Spleen (tissue), 11 donors: ENCODE data around the gene SPATS2L. TPM values are rescaled to one million over a fixed set of nuclear protein-coding genes. Genes with fewer than 3 reads are reported as not detected.

Experiments used
- DNase-seq: peaks from one replicate; pipeline ENCODE4 v3.0.0-alpha.2; 2020
- H3K27ac ChIP-seq, 8 donors: fragments of 200-600 bp; sonication (generic) in 7 of 8; 1 replicate in 4 of 8; 2 replicates in 4 of 8; pipeline versions ENCODE4 v1.5.0 to v1.8.0; 2016 to 2021; ENCODE audit warnings: inconsistent platforms in 4 of 8, mild to moderate bottlenecking in 4 of 8, moderate library complexity in 1 of 8
- H3K27me3 ChIP-seq, 7 donors: fragments of 200-600 bp; sonication (generic) in 6 of 7; replicated peaks in 1 of 7; 1 replicate in 4 of 7; 2 replicates in 3 of 7; pipeline versions ENCODE4 v1.5.0 to v1.8.0; 2016 to 2021; ENCODE audit warnings: inconsistent platforms in 3 of 7, mild to moderate bottlenecking in 1 of 7
- H3K36me3 ChIP-seq, 6 donors: fragments of 200-600 bp; sonication (generic) in 5 of 6; 1 replicate in 4 of 6; 2 replicates in 2 of 6; pipeline versions ENCODE4 v1.5.0 to v1.8.0; 2016 to 2021; ENCODE audit warnings: inconsistent platforms in 2 of 6
- H3K4me1 ChIP-seq, 6 donors: fragments of 200-600 bp; sonication (generic) in 5 of 6; 1 replicate in 3 of 6; 2 replicates in 3 of 6; pipeline versions ENCODE4 v1.5.0 to v1.8.0; 2016 to 2021; ENCODE audit warnings: inconsistent platforms in 3 of 6
- H3K4me3 ChIP-seq, 8 donors: fragments of 200-600 bp; sonication (generic) in 7 of 8; 1 replicate in 4 of 8; 2 replicates in 4 of 8; pipeline versions ENCODE4 v1.5.0 to v1.8.0; 2016 to 2021; ENCODE audit warnings: inconsistent platforms in 4 of 8, mild to moderate bottlenecking in 4 of 8, moderate library complexity in 2 of 8
- H3K9me3 ChIP-seq, 8 donors: fragments of 200-600 bp; sonication (generic) in 7 of 8; 1 replicate in 4 of 8; 2 replicates in 4 of 8; pipeline versions ENCODE4 v1.5.0 to v1.8.0; 2016 to 2021; ENCODE audit warnings: inconsistent platforms in 4 of 8
- CTCF ChIP-seq, 11 experiments: fragments of 200-600 bp in 7 of 11; fragments of 450-650 bp in 4 of 11; sonication (generic) in 4 of 11; IDR thresholded peaks in 8 of 11; conservative IDR thresholded peaks in 3 of 11; 1 replicate in 7 of 11; 2 replicates in 4 of 11; pipeline versions ENCODE4 v1.4.0 to v1.8.0; 2016 to 2021; ENCODE audit warnings: antibody characterized with exemption in 11 of 11, inconsistent platforms in 4 of 11, mild to moderate bottlenecking in 1 of 11
- POLR2A ChIP-seq, 3 donors: fragments of 450-650 bp; IDR thresholded peaks; one replicate each; pipeline ENCODE4 v1.5.1; 2017; ENCODE audit warnings: antibody characterized with exemption in 3 of 3, mild to moderate bottlenecking in 1 of 3
- POLR2AphosphoS5 ChIP-seq, 3 donors: sonication (generic); formaldehyde crosslinking; IDR thresholded peaks; one replicate each; pipeline ENCODE4 v1.5.1; 2017; ENCODE audit warnings: antibody characterized with exemption in 3 of 3
- WGBS, 5 donors: extraction: QIAGEN DNeasy Blood & Tissue Kit in 3 of 5; methylation state at CpG; one replicate each; pipeline versions ENCODE4 v1.1.5 to v1.1.7; 2013 to 2018; 5-methylcytosine and 5-hydroxymethylcytosine counted together
- intact Hi-C: fragments of 100-400 bp; cut with DNase I; formaldehyde crosslinking; loops from one replicate; pipeline ENCODE4 v1.15.0; 2023; ENCODE audit warnings: low total_unique reads
- polyA plus RNA-seq, 3 donors: library from polyadenylated mRNA; stranded (reverse); fragments of 200-250 nt; gene quantifications; one replicate each; pipeline ENCODE4 v1.2.1, GENCODE V29; 2013
- total RNA-seq, 7 donors: library from RNA; depleted of rRNA in 3 of 7; stranded (reverse); fragments of >200 nt in 3 of 7; fragmentation: NEBNext Ultra II Directional in 4 of 7; extraction: Animal tissue kit (Norgen Biotek cat#: 25700) in 4 of 7; gene quantifications; one replicate each; pipeline versions ENCODE4 v1.1.0 to v1.2.1, GENCODE V29; 2016 to 2021
- donor health status: healthy with polysubstance abuse.
- donor health status: DM: no; HTN: no; CAD: no; lungs with moderate emphysema.
- donor health status: DM: no; HTN: no; CAD: no.
- donor health status: Bipolar disorder and iron deficiency.
- donor health status: healthy.
- donor health status: DM: no; HTN: no; CAD: no.
- donor health status: DM: yes; HTN: yes; CAD: no.

Gene SPATS2L
- total and polyA plus RNA-seq, 10 donors, result 9.5 to 84.7 (median 57.2) TPM

GRCh38 chr2:200417366-200417765 is 110.9 kb downstream of the SPATS2L start:
- TF ChIP-seq POLR2AphosphoS5 (IDR thresholded peaks at IDR 0.05) (no peak), POLR2A (IDR thresholded peaks at IDR 0.05) (no peak), CTCF (IDR thresholded peaks at IDR 0.05 in 8 of 11, conservative IDR thresholded peaks at IDR 0.05 in 3 of 11) (no peak)
- H3K9me3 ChIP-seq, result no peaks in the 10 kb centered on the region
- H3K36me3 ChIP-seq, result peaks cover 0 to 56% (median 0%) of the 10 kb centered on the region in 6 donors
- DNase-seq, result no peak
- H3K27ac ChIP-seq, result no peak overlapping the region
- no peak overlapping the region for H3K4me3 ChIP-seq
- H3K27me3 ChIP-seq, result no peaks in the 10 kb centered on the region
- no peaks in the 10 kb centered on the region for H3K4me1 ChIP-seq
- intact Hi-C loops, result no loop called here

- peaks cover 0 to 59% (median 0%) of the 10 kb centered on the region in 6 donors for H3K36me3 ChIP-seq
- TF ChIP-seq POLR2A (IDR thresholded peaks at IDR 0.05) (no peak), CTCF (IDR thresholded peaks at IDR 0.05 in 8 of 11, conservative IDR thresholded peaks at IDR 0.05 in 3 of 11) (no peak), POLR2AphosphoS5 (IDR thresholded peaks at IDR 0.05) (no peak)
Observed at GRCh38 chr2:200418399-200418798, 111.9 kb downstream of the SPATS2L start.

DNA sequence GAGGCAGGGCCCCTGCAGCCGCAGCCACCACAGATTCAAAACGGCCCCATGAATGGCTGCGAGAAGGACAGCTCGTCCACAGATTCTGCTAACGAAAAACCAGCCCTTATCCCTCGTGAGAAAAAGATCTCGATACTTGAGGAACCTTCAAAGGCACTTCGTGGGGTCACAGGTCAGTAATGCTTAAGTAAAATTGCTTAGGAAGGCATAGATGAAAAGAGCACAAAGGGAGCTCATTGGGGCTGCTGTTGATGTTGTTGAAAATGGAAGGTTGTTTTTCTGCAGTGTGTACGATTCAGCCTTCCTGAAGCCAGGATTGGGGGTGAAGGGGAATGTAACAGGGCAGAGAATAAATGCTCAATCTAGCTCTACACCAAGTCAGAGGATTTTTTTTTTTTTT is 112.8 kb downstream of the SPATS2L start:
- H3K36me3 ChIP-seq, result peaks cover 0 to 60% (median 0%) of the 10 kb centered on the region in 6 donors
- DNase-seq, result no peak
- H3K27ac ChIP-seq, result no peak overlapping the region
- no peak overlapping the region for H3K4me3 ChIP-seq
- no peaks in the 10 kb centered on the region for H3K9me3 ChIP-seq
- H3K27me3 ChIP-seq, result no peaks in the 10 kb centered on the region
- WGBS, 5 donors, result 82 to 95% (median 91%) methylated on average over 9 of the region's 9 CpGs
- no peaks in the 10 kb centered on the region for H3K4me1 ChIP-seq
- intact Hi-C loops, result no loop called here
- TF ChIP-seq POLR2A (IDR thresholded peaks at IDR 0.05), result no peak
- no peak for TF ChIP-seq CTCF (IDR thresholded peaks at IDR 0.05 in 8 of 11, conservative IDR thresholded peaks at IDR 0.05 in 3 of 11)
- TF ChIP-seq POLR2AphosphoS5 (IDR thresholded peaks at IDR 0.05), result no peak

More at GRCh38 chr2:200418399-200418798, 111.9 kb downstream of the SPATS2L start:
- no peaks in the 10 kb centered on the region for H3K27me3 ChIP-seq
- no peaks in the 10 kb centered on the region for H3K9me3 ChIP-seq
- no peak overlapping the region for H3K27ac ChIP-seq
- DNase-seq, result no peak
- intact Hi-C loops, result no loop called here
- no peak overlapping the region for H3K4me3 ChIP-seq
- H3K4me1 ChIP-seq, result no peaks in the 10 kb centered on the region
- 95 to 100% (median 97%) methylated on average over 2 of the region's 2 CpGs for WGBS, 5 donors

DNA sequence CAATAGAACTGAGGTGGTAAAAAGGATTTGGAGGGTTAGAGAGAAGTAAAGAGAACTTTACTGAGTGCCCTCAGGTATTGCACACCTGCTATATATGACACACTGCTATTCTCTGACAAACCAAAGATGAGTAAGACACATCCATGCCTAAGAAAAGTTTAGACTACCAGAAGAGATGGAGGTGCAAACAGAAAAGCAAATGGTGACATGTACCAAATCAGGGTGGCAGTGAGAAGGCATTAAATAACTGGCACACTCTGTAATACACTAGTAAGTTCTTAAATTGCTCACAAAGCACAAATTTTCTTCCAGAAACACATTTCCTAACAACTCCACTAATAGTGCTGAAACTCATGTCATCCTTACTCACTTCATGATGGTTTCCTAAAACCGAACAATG is 114.8 kb downstream of the SPATS2L start:
- H3K27ac ChIP-seq, result no peak overlapping the region
- intact Hi-C loops, result no loop called here
- WGBS, 5 donors, result 90 to 96% (median 93%) methylated on average over 1 of the region's 1 CpG
- DNase-seq, result no peak
- H3K36me3 ChIP-seq, result peaks cover 0 to 65% (median 0%) of the 10 kb centered on the region in 6 donors
- no peaks in the 10 kb centered on the region for H3K4me1 ChIP-seq
- H3K27me3 ChIP-seq, result no peaks in the 10 kb centered on the region
- H3K4me3 ChIP-seq, result no peak overlapping the region
- TF ChIP-seq POLR2AphosphoS5 (IDR thresholded peaks at IDR 0.05), result no peak
- TF ChIP-seq POLR2A (IDR thresholded peaks at IDR 0.05), result no peak
- TF ChIP-seq CTCF (IDR thresholded peaks at IDR 0.05 in 8 of 11, conservative IDR thresholded peaks at IDR 0.05 in 3 of 11), result no peak
- no peaks in the 10 kb centered on the region for H3K9me3 ChIP-seq
